Erythroblast (primary cell): Measurements from ENCODE around the gene NTN5.

Experiments
- DNase-seq, 2 experiments: peaks; one replicate each; lab custom pipeline; 2025; lab: John Stamatoyannopoulos, UW
- GATA1 ChIP-seq: IDR thresholded peaks from 2 replicates; pipeline ENCODE4 v1.6.1; 2011; ENCODE audit warnings: low read depth, mild to moderate bottlenecking, control low read depth, low read length, moderate library complexity
- POLR2A ChIP-seq: IDR thresholded peaks from 2 replicates; pipeline ENCODE4 v1.6.1; 2011; ENCODE audit warnings: mild to moderate bottlenecking, low read length

NTN5 gene

DNA sequence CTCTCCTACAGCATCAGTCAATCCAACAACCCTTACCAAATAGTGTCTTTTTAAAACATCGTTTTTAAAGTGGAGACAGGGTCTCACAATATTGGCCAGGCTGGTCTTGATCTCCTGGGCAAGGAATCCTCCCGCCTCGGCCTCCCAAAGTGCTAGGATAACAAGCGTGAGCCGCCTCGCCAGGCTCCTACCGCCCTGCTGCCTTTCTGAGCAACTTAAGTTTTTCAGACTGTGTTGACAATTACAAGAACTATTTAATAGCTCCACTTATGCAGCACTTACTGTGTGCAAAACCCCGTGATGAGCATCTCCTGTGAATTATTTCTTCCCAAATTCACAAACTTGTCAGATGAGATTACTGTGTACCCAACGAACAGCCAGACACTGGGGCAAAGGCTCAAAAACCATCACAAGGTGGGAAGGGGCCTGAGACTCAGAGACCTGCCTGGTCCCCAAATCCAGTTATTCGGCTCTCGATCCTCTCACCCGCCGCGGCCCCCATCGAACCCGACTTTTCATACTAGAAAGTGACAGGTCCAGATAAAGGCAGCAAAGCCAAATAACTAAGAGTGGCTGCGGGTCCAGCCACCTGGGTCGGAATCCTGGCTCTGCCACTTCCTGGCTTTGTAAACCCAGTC lies 54.4 kb downstream of the NTN5 start:
- TF ChIP-seq POLR2A (no peak), GATA1 (no peak)
- peak in 1 of 2 experiments; percentile 65 for DNase-seq

DNA sequence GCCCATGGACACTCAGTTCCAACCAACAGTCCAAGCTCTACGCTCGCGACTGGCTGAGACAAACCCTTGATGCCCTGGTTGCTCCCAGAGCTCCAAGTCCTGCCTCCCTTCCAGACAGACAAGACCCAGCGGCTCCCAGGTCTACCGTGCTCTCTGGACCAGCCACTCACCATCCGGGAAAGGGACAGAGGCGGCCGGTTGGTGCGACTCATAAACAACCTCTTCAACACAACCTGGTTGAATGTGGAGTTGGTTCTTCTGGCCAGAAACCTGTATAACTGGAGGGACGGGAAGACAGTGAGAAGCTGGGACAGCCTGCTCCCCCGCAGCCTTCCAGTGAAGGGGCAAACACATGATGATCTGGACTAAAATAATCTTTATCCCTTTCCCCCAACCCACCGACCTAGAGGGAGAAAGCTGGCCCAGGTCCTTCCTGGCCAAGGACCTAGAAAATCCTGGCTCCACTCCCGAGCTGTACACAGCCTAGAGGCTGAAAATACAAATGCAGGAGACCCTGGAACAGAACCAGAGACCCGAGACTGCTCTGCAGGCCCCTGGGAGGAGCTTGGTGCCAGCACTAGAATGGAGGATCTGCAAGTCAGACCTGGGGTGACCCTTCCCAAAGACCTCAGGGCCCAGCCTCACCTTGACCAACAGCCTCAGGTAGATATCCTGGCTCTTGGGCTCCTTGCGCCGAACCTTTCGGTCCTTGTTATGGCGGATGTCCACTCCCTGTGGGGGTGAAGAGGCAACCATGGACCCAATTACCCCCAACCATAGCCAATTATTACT lies 55.5 kb downstream of the NTN5 start:
- no peak for DNase-seq
- no peak for TF ChIP-seq GATA1
- TF ChIP-seq POLR2A: no peak

DNA sequence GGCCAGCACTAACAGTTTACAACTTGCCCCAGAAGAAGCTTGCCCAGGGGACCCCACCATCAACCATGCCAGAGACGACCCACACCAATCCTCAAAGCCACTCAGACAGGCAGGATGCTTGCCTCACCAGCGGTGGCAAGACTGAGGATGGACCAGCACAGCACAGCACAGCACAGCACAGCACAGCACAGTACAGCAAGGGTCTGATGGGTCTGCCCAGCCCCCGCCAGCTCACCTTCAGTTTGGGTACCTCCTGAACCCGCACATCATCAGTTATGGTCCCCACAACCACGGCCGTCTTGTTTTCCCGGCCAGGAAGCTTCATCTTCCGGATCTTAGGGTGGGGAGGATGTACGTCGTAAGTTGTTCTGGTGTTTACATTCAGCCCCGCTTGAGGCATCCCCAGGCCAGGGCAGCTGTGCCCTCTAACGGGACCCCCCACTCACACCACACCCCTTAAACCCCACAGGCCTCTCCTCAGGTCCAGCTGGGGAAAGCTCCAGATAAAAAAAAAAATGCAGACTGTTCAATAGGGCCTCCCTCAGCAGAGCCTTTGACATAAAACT lies 56.2 kb downstream of the NTN5 start:
- TF ChIP-seq POLR2A (no peak), GATA1 (no peak)
- no peak for DNase-seq

DNA sequence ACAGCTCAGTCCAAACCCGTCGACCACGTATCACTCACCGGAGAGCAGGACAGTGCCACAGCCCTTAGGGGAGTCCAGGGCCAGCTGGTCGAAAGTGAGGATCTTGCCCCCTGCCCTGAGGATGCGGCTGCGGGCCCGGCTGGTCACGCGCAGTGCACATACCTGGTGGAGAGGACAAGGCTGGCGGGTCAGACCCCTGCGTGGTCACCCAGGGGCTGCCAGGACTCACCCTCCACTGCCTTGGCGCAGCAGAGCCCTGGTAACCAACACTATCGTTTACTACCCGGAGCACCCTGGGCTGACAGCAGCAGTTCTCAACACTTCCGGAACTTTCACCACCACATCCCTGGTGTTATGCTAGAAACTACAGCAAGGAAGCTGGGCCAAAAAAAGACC lies 56.8 kb downstream of the NTN5 start:
- TF ChIP-seq GATA1: no peak
- TF ChIP-seq POLR2A: no peak

DNA sequence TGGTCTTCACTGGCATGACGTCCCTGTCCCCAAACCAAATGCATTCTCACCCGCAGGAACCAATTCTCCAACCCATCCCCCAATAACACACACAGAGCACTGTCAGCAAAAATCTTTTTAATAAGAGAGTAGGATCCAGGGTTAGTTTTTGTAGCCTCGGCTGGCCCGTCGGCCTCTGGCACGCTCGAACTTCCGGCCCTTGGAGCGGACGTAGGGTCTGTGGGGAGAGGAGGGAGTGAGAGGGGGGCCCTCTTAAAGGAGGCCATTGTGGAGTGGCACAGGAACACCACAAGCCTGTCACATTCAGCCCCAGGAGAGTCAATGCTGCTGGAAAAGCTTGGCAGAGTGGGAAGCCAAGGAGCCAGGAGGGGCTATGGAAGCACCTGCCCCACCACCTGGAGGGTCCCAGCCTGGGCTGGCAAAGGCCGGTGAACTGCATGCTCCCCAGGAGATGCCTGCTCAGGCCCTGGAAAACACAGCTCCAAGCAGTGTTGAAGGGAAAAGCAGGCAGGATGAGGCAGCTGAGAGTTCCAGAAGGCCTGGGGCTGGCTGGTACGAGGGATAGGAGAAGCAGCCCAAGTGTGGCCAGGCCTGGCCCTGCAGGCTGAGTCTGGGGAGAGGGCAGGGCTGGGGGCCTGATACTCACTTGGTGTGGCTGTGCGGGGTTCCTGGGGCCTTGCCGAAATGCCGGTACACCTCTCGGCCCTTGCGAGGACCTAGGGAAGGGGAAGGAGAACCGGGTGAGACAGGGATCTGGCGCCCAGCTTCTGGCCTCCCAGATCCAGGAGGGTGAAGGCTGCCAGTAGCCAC lies 57.4 kb downstream of the NTN5 start:
- DNase-seq: no peak
- TF ChIP-seq POLR2A: no peak
- no peak for TF ChIP-seq GATA1

More for the DNA sequence above, 56.8 kb downstream of the NTN5 start:
- no peak for DNase-seq

DNA sequence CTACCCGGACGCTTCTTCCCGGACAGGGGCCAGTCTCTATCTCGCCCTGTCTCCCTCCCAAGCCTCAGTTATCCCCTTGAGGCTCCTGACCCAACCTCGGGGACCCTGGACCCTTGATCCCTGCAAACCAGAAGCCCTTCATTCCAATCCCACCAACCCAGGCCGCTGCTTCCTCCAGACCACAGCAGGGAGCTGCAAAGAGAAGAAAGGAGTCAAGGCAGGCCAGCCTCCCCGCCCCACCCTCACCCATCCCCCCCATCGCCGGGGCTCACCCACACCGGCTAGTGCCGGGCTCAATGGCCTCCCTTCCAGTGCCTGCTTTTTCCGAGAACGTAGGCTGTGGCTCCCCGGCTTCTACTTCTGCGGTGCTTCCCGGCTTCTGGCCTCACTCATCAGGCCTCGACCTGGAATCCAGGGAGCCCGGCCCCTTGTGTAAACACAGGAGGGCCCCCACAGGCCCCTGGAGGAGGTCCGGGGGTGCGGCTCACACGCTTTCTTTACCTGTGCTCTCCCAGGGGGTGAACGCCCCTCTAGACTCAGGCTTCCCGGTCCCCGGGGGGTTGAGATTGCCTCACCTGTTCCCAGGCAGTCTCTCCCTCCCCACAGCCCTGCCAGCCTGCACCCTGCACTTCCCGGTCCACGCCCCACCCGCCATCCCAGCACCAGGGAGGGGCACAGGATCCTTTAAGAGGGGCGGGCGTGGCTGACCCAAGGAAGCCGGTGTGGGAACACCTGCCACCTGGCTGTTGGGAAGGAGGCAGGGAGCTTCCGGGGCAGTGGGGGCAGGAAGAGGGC lies 58.2 kb downstream of the NTN5 start, which contains the start of gene FAM83E:
Gene FAM83E, minus strand, starts transcription at position 641 of the 795 bp plus-strand sequence. CDS start 1,704 bp downstream, outside the sequence.
- no peak for DNase-seq
- TF ChIP-seq GATA1 (no peak), POLR2A (peak; percentile 34)

DNA sequence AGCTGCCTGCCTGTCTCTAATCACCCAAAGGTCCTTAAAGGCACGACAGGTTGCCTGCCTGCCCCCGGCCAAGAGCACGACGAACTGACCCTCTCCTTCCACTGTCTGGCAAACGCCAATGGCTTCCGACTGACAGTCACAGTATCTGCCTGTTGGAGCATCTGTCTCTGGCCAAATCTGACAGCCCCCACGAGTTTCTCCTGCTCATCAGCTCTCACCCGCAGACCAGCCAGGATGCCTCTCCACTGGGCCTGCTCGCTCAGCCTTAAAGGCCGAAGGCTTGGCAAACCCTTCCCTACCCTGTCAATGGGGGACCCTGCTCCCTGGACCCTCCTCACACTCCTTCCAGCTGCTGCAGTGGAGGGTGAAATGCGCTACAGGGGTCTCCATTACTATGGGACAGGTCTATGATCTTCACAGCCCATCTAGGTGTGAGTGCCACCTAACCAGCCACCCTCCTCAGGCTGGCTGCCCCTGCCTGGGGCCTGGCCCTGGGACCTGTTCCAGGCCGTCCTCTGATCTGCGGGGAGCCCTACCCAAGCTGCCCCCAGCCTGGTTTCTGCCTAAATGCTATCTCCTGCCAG lies 58.9 kb downstream of the NTN5 start:
- no peak for TF ChIP-seq GATA1
- TF ChIP-seq POLR2A: no peak
- no peak for DNase-seq

DNA sequence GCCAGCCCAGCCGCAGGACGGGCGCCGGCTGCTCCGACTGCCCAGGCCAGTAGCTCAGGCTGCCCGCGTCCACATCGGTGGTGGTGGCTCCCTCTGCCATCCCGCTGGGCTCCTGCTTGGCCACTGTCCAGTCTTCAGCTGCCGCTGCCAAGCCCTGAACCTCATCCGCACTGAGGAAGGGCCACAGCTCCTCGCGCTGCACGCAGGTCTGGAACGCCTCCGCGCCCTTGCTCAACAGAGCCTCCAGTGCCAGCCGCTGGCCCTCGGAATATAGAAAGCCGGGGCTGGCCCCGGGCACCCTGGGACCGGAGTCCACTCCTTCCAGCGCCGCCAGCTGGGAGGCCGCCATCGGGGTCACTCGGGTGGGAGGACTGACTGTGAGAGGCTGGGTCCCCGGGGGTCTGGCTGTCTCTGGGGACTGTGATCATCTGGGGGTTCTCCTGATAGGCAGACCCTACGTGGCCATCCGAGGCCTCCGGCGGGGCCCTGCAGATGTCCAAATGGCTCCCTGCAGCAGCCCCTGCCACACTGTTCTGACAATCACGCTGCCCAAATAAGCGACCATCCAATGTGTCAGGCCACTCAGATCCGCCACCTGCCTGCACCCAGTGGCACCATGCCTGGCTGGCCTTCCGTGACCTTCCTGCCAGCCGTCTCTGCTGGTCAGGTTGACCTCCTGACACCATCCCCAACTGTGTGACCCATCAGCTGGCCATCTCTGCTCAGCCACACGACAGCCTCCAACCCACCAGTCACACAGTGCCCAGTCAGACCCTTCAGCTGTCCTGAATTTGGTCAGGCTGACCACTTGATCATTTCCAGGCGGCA lies 59.6 kb downstream of the NTN5 start:
- TF ChIP-seq GATA1: no peak
- TF ChIP-seq POLR2A: no peak
- DNase-seq: no peak

DNA sequence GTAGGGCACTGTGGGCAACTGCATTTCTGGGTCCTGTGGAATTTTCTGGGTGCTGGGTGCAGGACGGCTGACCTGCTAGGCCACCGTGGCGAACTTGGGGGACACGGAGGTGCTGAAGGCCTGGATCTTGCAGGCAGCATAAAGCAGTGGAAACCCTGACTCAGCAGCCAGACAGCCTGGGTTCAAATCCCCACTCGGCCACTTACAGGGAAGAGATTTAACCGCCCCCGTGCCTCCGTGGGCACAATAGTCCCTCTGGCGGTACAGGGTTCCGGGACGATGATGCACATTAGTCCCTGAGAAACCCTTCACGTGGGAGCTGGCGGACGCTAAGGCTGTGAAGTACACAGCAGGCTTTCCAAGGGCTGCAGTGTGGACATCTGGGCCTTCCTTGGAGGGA lies 60.9 kb downstream of the NTN5 start:
- no peak for DNase-seq
- TF ChIP-seq POLR2A: no peak
- no peak for TF ChIP-seq GATA1
